Measurements from ENCODE around the gene CRYZL1.
A peak's percentile ranks its signal among the peaks of the same experiment; 100 is the strongest.

CRYZL1 gene

DNA sequence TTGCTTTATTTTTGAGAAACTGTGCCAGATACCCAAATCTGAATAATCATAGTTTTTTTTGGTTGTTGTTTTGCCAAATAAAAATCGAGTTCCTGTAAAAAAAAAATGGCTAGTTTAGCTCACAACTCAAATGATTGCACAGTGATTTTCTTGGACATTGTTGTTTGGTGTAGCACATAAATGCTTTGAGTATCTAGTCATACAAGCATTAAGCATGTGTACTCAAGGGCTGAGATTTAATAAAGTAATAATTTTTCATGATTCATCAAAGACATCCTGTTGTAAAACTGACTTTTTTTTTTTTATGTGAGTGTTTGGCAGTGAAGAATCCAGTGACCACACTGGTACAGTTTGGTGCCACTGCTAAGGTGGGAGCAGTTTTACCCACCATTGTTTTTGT, 19.6 kb upstream of the CRYZL1 start:
- no peak for DNase-seq (ENCODE audit: low read depth)

DNA sequence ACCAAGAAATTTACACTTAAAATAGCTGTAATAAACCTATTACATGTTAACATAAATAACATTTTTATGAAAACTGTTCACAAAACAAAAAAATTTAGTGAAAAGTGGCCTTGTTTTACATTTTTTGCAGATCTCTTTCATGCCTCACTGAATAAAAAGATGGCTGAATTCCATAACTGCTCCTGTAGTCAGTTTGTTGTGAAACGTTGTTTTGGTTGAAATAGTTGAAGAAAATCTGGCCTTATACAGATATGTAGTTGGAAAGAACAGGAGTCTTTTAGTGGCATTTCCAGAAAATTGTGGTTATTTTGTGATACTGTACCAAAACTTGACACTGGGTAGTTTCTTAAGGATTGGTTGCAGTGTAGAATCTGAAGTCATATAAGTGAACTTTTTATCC, 18.9 kb upstream of the CRYZL1 start:
- no peak for DNase-seq (ENCODE audit: low read depth)

DNA sequence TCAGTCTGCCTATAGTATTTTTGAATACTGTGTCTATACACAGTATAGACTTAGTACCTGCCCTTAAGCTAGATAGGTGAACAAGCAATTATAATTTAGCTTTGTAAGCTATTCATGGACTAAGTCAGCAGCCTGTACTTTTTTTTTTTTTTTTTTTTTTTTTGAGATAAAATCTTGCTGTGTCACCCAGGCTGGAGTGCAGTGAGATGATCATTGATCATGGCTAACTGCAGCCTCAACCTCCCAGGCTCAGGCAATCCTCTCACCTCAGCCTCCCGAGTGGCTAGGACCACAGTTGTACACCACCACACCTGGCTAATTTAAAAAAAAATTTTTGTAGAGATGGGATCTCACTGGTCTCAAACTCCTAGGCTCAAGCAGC, 18.0 kb upstream of the CRYZL1 start:
- DNase-seq (ENCODE audit: low read depth) = no peak

DNA sequence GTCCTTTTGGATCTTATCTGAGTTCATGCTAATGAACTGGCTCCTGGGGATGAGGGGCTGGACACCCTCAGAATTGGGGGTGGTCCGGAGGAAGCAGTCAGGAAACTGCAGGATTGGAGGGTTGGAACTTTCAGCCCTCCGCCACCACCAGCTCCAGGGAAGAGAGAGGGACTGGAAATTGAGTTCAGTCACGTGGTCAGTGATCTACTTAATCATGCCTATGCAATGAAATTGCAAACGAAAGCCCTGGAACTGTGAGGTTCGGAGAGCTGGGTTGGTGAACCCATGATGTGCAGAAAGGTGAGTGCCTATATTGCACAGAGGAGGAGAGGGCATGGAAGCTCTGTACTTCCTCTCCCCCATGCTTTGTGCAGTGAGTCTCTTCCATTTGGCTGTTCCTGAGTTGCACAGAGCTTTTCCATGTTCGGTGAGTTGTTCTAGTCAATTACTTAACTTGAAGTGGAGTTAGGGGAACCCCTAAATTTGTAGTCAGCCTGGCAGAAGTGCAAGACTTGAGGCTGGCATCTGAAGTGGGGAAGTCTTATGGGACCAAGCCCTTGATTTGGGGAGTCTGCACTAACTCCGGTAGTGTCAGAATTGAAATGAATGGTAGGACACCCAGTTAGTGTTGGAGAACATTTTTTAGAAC, 17.5 kb upstream of the CRYZL1 start:
- no peak for DNase-seq (ENCODE audit: low read depth)

DNA sequence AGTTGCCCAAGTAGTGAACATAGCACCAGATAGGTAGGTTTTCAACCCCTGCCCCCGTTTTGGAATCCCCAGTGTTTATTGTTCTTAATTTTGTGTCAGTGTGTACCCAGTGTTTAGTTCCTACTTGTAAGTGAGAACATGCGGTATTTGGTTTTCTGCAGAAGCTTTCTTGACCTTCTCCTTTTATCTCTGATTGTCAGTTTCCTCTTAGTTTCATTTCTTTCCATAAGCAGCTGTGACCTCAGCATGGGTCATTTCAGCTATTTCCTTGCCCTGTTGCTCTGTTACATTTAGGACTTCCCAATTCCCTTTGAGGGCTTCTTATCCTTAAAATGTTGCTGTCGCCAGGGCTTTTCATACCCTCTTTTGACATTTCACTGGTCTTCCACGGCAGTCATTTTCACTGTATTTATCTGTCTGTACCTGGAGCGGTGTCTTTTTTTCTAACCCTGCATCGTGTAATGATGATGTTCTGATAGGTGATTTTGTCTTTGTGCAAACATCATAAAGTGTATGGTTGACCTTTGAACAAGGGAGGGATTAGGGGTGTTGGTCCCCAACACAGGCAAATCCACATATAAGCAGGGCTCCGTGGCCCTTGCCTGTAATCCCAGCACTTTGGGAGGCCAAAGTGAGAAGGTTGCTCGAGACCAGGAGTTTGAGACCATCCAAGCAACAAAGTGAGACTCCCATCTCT, 15.7 kb upstream of the CRYZL1 start:
- DNase-seq (ENCODE audit: low read depth) = no peak

DNA sequence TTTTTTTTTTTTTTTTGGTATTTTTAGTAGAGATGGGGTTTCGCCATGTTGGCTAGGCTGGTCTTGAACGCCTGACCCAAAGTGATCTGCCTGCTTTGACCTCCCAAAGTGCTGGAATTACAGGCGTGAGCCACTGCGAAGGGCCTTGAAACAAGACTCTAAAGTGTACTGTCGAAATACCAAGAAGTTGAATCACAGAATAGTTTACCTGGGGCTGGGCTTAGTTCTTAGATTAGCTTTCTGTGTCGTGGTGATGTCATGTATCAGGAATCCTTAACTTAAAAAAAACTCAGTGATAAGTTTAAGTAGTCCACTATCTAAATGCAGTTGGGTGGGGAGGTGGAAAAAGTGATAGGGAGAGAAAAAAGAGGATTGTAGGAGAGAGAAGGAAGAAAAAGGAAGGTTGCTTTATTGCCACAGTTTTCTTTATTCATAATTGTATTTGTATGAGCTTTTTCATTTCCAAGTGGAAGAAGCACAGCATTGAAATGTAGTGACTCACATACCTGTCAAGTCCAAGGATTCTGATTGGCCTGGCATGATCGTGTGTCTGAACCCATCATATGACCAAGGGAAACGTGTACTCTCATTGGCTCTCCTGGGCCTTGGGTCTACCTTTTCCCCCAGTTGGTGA, 14.2 kb upstream of the CRYZL1 start:
- no peak for DNase-seq (ENCODE audit: low read depth)

DNA sequence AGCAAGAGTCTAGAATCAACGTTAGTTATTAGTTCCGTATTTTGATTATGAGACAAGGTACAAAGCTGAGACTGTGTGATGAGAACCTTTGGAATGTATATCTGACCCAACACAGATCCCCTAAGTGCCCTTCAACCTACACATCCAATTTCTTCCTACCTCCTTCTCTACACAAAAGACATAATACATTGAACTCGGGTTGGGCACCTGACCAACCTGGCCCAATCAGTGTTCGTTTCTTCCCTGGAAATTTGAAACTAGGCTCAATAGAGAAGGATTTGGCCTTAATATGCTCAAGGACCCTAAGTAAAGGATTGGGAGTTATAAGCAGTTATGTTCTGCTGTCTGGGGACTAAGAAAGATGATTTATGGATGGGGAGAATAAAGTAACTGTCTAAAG, 12.9 kb upstream of the CRYZL1 start:
- no peak for DNase-seq (ENCODE audit: low read depth)

DNA sequence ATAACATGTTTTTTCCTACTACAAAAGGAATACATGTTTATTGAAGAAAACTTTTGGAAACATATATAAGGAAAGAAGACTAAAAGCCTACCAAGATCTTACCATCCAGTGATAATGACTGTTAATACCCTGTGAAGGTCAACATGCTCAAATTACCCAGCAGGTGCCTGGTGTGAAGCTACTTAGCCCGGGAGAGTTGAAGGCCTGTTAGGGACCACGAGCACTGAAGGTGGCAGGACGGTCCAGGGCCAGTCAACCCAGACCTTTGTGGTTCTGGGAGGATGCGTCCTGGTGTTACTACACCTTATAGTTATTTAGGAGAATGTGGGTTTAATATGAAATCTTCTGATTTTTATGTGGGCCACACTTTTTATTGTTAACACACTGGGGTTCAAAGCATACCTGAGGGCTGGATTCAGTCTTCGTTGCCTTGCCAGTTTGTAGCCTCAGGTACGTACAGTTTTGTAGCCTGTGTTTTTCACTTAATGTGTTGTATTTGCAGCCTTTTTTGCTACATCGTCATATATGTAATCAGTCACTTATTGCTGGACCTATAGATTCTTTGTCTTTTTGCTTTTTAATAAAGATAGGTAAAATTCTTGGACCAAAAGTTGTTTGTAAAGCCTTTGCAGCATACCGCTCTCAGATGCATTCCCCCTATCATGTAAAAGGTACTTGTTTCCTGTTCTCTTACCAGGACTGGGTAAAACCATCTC, 10.6 kb upstream of the CRYZL1 start:
- no peak for DNase-seq (ENCODE audit: low read depth)

DNA sequence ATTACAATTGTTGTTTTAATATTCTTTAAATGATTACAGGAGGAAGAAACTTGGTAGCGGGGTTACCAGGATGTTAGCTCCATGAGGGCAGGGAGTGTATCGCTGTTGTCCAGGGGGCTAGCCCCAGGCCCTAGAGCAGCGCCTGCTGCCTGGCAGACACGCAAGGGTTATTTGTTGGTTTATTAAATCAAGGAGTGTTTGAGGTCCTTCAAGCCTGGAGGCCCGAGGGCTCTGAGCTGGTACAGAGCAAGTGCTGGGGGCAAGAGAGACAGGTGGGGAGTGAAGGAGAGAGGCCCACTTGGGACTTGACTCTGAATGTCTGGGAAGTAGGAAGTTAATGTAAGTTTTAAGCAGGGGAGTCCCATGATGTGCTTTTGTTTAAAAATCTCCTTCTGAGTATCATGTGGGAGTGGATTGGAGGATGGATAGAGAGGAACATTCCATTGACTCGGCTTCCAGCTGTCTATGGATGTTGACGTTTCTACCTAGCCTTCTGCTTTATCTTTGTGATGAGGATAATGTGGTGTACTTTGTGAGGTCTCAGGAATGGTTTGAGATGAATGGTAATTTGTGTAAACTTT, 9.5 kb upstream of the CRYZL1 start:
- DNase-seq (ENCODE audit: low read depth) = no peak

DNA sequence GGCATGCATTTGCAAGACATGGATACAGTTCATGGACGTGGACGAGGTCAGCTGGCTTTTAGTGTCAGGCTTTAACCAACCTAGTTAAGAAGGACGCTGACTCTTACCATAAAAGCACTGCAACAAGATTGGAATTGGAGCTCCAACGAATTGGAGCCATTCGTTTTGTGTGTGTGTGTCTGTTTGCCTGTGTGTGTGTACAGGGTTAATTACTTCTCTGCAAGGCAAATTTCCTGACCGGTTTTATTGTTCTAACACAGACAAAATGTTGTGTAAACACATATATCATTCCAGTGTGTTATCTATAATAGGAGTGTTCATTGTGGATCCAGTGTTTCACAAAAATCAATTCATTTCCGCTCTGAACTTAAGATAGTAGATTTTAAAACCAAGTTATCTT, 8.7 kb upstream of the CRYZL1 start:
- DNase-seq (ENCODE audit: low read depth) = no peak

DNA sequence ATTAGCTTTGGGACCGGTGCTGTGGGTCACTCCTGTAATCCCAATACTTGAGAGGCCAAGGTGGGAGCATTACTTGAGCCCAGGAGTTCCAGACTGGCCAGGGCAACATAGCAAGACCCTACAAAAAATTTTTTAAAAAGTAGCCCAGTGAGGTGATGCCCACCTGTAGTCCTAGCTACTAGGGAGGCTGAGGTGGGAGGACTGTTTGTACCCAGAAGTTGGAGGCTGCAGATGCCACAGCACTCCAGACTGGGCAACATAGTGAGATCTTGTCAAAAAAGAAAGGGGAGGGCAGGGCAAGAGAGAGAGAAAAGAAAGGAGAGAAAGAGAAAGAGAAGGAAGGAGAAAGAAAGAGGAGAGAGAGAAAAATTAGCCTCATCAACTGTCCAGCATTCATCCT, 7.0 kb upstream of the CRYZL1 start:
- DNase-seq (ENCODE audit: low read depth) = no peak

DNA sequence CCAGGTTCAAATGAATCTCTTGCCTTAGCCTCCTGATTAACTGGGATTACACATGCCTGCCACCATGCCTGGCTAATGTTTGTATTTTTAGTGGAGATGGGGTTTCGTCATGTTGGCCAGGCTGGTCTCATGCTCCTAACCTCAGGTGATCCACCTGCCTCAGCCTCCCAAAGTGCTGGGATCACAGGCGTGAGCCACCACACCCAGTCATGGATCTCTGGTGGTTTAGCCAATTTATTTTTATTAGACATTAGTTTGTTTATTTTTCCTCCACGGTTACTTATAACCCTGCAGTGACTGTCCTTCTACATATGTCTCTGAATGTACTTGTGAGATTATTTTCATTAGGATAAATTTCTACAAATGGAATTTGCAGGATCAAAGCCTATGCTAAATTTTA, 6.0 kb upstream of the CRYZL1 start:
- no peak for DNase-seq (ENCODE audit: low read depth)

DNA sequence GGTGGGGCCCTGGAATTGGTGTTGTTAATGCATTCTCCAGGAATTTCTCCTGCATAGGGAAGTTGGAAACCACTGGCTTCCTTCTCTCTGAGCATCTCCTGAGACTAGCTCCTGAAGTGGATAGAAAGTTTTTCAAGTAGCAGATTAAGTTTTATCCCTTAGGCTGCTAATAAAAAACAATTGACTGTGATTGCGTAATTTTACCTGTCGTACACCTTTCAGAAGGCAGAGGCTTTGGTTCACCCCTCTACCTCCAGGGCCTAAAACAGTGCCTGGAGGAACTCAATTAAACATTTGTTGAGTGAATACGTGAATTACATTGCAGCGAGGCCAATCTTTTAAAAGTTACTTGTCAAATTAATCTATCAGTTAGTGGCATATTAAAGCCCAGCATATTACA, 4.2 kb upstream of the CRYZL1 start:
- no peak for DNase-seq (ENCODE audit: low read depth)

DNA sequence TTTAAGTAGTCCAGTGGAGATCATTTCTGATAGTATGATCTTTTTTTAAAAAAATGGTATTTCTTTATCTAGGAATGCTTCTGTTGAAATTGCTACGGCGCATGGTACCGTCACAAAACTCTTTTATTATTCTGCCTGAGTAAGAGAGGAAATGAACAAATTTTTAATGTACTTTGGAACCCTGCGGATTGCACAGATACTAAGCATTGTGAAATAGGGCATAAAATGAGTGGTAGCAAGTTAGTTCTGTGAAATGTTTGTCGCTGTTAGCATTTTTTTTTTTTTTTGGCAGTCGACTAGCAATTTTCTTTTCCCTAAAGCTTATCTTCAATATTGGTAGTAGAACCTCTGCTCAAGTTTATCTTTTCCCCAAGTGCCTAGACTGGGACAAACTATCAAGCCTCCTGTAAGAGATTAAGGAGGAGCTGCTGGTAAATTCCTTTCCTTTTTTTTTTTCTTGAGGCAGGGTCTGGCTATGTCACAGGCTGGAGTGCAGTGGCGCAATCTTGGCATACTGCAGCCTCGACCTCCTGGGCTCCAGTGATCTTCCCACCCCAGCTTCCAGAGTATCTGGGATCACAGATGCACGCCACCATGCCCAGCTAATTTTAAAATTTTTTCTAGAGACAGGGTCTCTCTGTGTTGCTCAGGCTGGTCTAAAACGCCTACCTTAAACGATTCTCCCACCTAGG, 3.0 kb upstream of the CRYZL1 start:
- no peak for DNase-seq (ENCODE audit: low read depth)

DNA sequence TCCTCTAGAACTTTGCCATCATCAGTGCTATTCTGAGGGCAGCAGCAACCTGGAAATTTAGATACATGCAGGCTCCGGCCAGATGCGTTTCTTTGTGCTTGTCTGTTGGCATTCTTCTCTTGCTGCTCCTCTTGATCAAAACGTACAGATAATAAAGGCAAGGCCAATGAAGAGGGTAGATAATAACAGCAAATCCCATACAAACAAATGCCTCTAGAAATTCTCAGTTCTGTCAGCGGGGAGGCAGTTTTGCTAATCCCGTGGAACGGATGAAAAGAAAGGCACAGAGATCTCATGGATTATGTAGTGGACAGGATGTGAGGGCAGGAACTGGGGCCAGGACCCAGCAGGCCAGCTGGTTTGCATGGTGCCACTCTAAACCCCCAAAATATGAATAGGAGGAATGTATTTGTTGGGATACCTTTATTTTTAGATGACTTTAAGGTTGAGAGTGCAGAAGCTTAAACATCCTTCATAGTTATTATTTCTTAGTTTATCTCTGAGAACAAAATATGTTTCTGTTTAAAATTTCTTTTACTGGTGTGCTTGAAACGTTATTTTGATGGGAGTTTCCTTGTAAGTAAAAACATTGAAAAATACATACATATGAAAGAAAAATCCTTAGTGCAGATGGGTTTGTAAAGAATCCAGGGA, 2.2 kb upstream of the CRYZL1 start:
- DNase-seq (ENCODE audit: low read depth) = no peak

DNA sequence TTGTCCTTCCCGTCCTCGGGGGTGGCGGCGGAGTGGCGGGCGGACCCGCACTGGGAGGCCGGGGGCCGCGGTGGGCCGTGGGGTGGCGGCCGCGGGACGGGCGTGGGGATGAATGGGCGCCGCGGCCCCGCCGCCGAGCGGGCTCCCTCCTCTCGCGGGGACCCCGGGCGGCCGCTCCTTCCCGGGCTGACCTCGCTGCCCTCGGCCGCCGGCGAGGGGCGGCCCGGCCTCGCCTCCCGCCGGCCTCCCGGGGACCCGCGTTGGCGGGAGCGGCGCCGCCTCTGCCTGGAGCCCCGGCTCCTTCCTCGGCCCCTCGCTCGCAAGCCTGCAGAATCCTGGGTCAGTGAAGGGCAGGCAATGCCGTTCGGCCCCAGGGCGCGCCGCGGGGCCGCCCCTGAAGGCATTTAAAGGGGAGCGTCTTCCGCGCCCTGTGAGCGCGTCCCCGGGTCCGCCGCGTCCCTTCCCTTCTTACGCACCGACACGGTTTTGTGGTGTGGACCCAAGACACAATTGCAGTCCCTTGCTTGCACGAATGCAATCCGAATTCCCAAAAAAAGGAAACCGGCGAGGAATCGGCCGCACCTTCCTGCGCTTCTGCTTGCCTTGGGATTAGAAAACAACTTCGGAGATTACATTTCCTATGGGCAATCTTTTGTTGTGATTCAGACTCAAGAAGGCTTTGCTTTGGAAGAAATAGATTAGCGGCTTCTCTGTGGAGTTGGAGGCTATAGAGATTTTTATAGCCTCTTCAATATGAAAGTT, 1.5 kb upstream of the CRYZL1 start:
- no peak for DNase-seq (ENCODE audit: low read depth)

DNA sequence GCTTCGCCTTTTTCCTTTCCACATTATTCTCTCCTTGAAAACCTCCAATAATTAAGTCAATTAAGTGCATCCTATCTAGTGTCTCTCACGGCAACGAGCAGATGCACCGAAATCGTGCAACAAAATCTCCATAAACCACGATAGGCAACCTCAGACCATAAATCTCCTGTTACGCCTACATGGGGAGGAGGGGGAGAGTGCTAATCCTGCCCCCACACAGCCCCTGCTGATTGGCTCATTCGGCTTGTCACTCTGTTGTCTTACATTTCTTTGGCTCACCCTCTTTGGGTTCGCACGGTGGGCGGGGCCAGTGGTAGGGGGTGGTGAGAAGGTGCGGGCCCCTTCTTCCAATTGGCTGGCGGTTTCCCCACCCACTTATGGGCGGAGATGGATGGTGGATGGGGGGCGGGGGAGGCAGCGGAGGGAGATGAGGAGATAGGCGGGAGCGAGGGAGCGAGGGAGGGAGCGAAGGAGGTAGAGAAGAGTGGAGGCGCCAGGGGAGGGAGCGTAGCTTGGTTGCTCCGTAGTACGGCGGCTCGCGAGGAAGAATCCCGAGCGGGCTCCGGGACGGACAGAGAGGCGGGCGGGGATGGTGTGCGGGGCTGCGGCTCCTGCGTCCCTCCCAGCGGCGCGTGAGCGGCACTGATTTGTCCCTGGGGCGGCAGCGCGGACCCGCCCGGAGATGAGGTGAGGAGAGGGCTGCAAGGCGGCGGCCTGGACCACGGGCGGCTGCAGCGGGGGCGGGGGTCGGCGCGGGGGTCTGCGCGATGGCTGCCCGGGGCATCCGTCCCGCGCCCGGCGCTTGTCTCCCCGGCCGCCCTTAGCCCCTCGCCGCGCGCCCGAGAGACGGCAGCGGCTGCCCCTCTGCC, 720 bp upstream of the CRYZL1 start, which contains the start of gene ITSN1:
Gene ITSN1 (plus strand): TSS at position 475 of the 869 bp plus-strand sequence. CDS start 76,328 bp downstream, outside the sequence.
- peak; percentile 100 for DNase-seq (ENCODE audit: low read depth)

DNA sequence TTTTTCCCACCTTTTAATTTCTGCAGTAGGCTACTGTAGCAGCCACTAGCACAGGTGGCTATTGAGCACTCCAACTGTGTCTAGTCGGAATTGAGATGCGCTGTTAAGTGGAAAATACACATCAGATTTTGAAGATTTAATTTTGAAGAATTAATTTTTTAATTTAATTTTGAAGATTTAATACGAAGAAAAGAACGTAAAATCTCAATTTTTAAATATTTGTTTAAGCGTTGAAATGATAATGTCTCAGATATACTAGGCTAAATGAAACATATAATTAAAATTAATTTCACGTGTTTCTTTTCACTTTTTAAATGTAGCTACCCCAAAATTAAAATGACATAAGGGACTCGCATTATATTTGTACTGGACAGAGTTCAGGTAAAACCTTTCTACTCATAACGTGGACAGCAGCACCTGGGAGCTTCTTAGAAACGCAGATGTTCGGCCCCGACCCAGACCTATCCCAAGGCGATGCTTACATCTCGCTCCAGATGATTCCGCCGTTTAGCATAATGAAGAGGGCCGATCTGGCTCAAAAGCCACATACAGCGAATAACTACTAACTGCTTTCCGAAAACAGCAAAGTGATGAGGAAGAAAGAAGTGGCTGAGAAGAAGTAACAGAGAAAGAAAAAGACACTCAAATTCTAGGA, 717 bp downstream of the CRYZL1 start:
- DNase-seq (ENCODE audit: low read depth) = no peak

DNA sequence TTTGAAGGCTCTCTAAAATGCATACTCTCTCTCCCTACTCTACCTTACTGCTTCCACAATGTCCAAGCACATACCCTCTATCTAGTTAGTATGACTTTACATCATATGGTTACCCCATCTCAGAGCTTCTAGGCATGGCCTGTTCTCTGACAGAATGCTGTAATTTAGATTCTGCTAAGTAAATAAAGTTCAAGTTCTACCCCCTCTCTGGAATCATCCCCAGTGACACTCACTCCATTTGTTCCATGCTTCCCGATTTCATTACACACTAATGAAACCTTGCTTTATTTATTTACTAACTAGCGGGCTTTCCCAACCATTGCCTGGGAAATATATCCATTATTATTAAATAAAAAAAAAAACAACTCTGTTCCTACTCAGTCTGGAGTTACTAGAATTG, 7.3 kb downstream of the CRYZL1 start:
- DNase-seq (ENCODE audit: low read depth) = no peak

All from stimulated activated CD4-positive, alpha-beta T cell treated with anti-CD3 and anti-CD28 coated beads, Interleukin-2, amount 100 ng/mL, for 4 hours (primary cell).